Fibroblast of lung (primary cell): Measurements from ENCODE around the gene GJC3. TPM values are rescaled to one million over a fixed set of nuclear protein-coding genes. Genes with fewer than 3 reads are reported as not detected.

Source experiments
- DNase-seq, 2 donors: peaks; one replicate each; pipeline versions ENCODE4 v3.0.0 to v3.0.0-alpha.2; 2010; ENCODE audit warnings: low read depth in 2 of 2
- H2AFZ ChIP-seq: 2 replicates; pipeline ENCODE4 v1.5.1; 2012; ENCODE audit warnings: low read length, control low read depth, inconsistent platforms
- H3K27ac ChIP-seq: 2 replicates; pipeline ENCODE4 v1.5.1; 2011; ENCODE audit warnings: low read length, control low read depth; ENCODE audit not compliant: insufficient read depth
- H3K27me3 ChIP-seq: 2 replicates; pipeline ENCODE4 v1.5.1; 2011; ENCODE audit warnings: mild to moderate bottlenecking, low read length; ENCODE audit not compliant: control insufficient read depth, insufficient read depth
- H3K36me3 ChIP-seq: 2 replicates; pipeline ENCODE4 v1.5.1; 2011; ENCODE audit warnings: low read length; ENCODE audit not compliant: control insufficient read depth, insufficient read depth
- H3K4me1 ChIP-seq: 2 replicates; pipeline ENCODE4 v1.5.1; 2011; ENCODE audit warnings: low read length; ENCODE audit not compliant: control insufficient read depth, insufficient read depth; ENCODE audit errors: extremely low read depth
- H3K4me2 ChIP-seq: 2 replicates; pipeline ENCODE4 v1.5.1; 2011; ENCODE audit warnings: low read length, control low read depth; ENCODE audit not compliant: insufficient read depth; ENCODE audit errors: extremely low read depth
- H3K4me3 ChIP-seq, 4 experiments: fragments of 200-600 bp in 1 of 4; sonication (generic) in 1 of 4; replicated peaks in 1 of 4; 2 replicates each; pipeline ENCODE4 v1.5.1; 2011 to 2016; ENCODE audit warnings: low read length in 4 of 4, low read depth in 3 of 4, mild to moderate bottlenecking in 3 of 4, control low read depth in 2 of 4, inconsistent platforms in 1 of 4, mixed read lengths in 1 of 4; ENCODE audit not compliant: insufficient read depth in 1 of 4; ENCODE audit errors: control extremely low read depth in 1 of 4
- H3K79me2 ChIP-seq: 2 replicates; pipeline ENCODE4 v1.5.1; 2012; ENCODE audit warnings: mild to moderate bottlenecking, low read length, inconsistent platforms; ENCODE audit not compliant: control insufficient read depth, insufficient read depth
- H3K9ac ChIP-seq: 2 replicates; pipeline ENCODE4 v1.5.1; 2011; ENCODE audit warnings: mild to moderate bottlenecking, low read length, control low read depth; ENCODE audit not compliant: insufficient read depth
- H3K9me3 ChIP-seq: 2 replicates; pipeline ENCODE4 v1.5.1; 2012; ENCODE audit warnings: low read depth, low read length; ENCODE audit not compliant: control insufficient read depth, insufficient read depth
- H4K20me1 ChIP-seq: 2 replicates; pipeline ENCODE4 v1.5.1; 2011; ENCODE audit warnings: low read length; ENCODE audit not compliant: control insufficient read depth, insufficient read depth; ENCODE audit errors: extremely low read depth
- EZH2 ChIP-seq: IDR thresholded peaks from 2 replicates; pipeline ENCODE4 v1.5.1; 2012; ENCODE audit warnings: low read length, control low read depth, mild to moderate bottlenecking; ENCODE audit errors: missing control alignments
- polyA minus RNA-seq: library from RNA; depleted of rRNA, polyadenylated mRNA; stranded (reverse); fragments of >200 nt; gene quantifications from 2 replicates; pipeline ENCODE4 v1.2.3, GENCODE V29; 2011; ENCODE audit warnings: low replicate concordance
- polyA plus RNA-seq, 2 donors: library from polyadenylated mRNA; depleted of rRNA in 1 of 2; stranded (reverse) in 1 of 2; unstranded in 1 of 2; fragments of >200 nt; gene quantifications; 2 replicates each; pipeline ENCODE4 v1.2.1, GENCODE V29; 2011 to 2012; ENCODE audit warnings: missing spikeins in 1 of 2
- total RNA-seq: library from RNA; depleted of rRNA; stranded (reverse); fragments of >200 nt; gene quantifications from 2 replicates; pipeline ENCODE4 v1.2.1, GENCODE V29; 2014
- TF ChIP-seq, protein P1 (sequence below), 2 donors: IDR thresholded peaks in 1 of 2; conservative IDR thresholded peaks in 1 of 2; 1 replicate in 1 of 2; 2 replicates in 1 of 2; pipeline ENCODE4 v1.5.1; 2011 to 2012; ENCODE audit warnings: low read length in 2 of 2, control low read depth in 1 of 2, inconsistent platforms in 1 of 2, low read depth in 1 of 2, mild to moderate bottlenecking in 1 of 2

GJC3 gene, protein sequence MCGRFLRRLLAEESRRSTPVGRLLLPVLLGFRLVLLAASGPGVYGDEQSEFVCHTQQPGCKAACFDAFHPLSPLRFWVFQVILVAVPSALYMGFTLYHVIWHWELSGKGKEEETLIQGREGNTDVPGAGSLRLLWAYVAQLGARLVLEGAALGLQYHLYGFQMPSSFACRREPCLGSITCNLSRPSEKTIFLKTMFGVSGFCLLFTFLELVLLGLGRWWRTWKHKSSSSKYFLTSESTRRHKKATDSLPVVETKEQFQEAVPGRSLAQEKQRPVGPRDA
- total RNA-seq (not detected in 2 replicates), polyA plus RNA-seq (not detected in 2 replicates), polyA minus RNA-seq (not detected in 2 replicates)
- not detected in 2 replicates for polyA plus RNA-seq (2012)

DNA sequence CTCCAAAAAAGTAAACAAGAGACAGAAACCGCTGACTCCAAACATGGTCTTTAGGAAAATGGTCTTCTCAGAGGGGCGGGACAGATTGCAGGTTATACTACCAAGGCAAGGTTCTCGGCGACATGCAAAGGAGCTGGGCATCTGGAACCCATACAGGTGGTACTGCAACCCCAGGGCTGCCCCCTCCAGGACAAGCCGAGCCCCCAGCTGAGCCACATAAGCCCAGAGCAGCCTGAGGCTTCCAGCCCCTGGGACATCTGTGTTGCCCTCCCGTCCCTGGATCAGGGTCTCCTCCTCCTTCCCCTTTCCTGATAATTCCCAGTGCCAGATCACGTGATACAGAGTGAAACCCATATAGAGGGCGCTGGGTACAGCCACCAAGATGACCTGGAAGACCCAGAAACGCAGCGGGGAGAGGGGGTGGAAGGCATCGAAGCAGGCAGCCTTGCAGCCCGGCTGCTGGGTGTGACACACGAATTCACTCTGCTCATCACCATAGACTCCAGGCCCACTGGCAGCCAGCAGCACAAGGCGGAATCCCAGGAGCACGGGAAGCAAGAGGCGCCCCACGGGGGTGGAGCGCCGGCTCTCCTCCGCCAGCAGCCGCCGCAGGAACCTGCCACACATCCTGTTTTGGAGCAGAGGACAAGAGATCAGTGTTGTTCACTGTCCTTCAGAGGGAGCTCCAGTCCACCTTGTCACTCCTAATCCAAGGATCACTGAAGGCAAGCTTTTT is at the start of gene GJC3:
Gene GJC3, minus strand, starts transcription at position 627 of the 736 bp plus-strand sequence. Its CDS starts 0 bp downstream, at position 627.
- no peaks in the 10 kb centered on the region for H4K20me1 ChIP-seq
- H3K79me2 ChIP-seq, result no peaks in the 10 kb centered on the region
- no peaks in the 10 kb centered on the region for H3K9me3 ChIP-seq
- no peak within 1 kb of the TSS for H3K9ac ChIP-seq
- H3K4me1 ChIP-seq, result no peaks in the 10 kb centered on the region
- no peak within 1 kb of the TSS for H3K27ac ChIP-seq
- peaks cover 15% of the 10 kb centered on the region for H3K27me3 ChIP-seq
- TF ChIP-seq EZH2, result no peak
- TF ChIP-seq, protein P1, sequence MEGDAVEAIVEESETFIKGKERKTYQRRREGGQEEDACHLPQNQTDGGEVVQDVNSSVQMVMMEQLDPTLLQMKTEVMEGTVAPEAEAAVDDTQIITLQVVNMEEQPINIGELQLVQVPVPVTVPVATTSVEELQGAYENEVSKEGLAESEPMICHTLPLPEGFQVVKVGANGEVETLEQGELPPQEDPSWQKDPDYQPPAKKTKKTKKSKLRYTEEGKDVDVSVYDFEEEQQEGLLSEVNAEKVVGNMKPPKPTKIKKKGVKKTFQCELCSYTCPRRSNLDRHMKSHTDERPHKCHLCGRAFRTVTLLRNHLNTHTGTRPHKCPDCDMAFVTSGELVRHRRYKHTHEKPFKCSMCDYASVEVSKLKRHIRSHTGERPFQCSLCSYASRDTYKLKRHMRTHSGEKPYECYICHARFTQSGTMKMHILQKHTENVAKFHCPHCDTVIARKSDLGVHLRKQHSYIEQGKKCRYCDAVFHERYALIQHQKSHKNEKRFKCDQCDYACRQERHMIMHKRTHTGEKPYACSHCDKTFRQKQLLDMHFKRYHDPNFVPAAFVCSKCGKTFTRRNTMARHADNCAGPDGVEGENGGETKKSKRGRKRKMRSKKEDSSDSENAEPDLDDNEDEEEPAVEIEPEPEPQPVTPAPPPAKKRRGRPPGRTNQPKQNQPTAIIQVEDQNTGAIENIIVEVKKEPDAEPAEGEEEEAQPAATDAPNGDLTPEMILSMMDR (conservative IDR thresholded peaks at IDR 0.05 in 1 of 2, IDR thresholded peaks at IDR 0.05 in 1 of 2; ENCODE audit: low read depth in 1 of 2, low read length in 2 of 2), result peak in 1 of 2 donors; percentile 42
- peak within 1 kb of the TSS; percentile 64 for H3K4me2 ChIP-seq
- peak within 1 kb of the TSS; percentile 26 for H2AFZ ChIP-seq
- H3K4me3 ChIP-seq, result peak within 1 kb of the TSS in 1 of 4 experiments; percentile 15
- peak; percentile 45 to 47 for DNase-seq
- no peaks in the 10 kb centered on the region for H3K36me3 ChIP-seq

DNA sequence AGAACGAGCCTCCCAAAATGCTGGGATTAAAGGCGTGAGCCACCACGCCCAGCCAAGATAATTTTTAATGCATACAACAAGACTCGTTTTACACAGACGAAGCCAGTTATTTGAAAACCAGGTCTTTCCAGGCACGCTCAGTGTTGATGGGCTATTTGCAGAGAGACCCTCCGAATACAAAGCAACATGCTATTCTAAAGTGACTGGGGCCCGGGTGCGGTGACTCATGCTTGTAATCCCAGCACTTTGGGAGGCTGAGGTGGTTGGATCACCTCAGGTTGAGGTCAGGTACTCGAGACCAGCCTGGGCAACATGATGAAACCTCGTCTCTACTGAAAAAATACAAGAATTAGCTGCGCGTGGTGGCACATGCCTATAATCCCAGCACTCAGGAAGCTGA is 47.2 kb upstream of the GJC3 start:
- Histone ChIP-seq H2AFZ (no peak overlapping the region), H3K9me3 (no peaks in the 10 kb centered on the region), H4K20me1 (no peaks in the 10 kb centered on the region), H3K79me2 (no peaks in the 10 kb centered on the region), H3K27me3 (no peaks in the 10 kb centered on the region), H3K9ac (no peak overlapping the region), H3K4me2 (no peak overlapping the region), H3K27ac (no peak overlapping the region), H3K4me1 (no peaks in the 10 kb centered on the region), H3K4me3 (no peak overlapping the region), H3K36me3 (no peaks in the 10 kb centered on the region)
- DNase-seq, result no peak
- TF ChIP-seq EZH2, result no peak
- TF ChIP-seq, protein P1 (conservative IDR thresholded peaks at IDR 0.05 in 1 of 2, IDR thresholded peaks at IDR 0.05 in 1 of 2; ENCODE audit: low read depth in 1 of 2, low read length in 2 of 2), result no peak

DNA sequence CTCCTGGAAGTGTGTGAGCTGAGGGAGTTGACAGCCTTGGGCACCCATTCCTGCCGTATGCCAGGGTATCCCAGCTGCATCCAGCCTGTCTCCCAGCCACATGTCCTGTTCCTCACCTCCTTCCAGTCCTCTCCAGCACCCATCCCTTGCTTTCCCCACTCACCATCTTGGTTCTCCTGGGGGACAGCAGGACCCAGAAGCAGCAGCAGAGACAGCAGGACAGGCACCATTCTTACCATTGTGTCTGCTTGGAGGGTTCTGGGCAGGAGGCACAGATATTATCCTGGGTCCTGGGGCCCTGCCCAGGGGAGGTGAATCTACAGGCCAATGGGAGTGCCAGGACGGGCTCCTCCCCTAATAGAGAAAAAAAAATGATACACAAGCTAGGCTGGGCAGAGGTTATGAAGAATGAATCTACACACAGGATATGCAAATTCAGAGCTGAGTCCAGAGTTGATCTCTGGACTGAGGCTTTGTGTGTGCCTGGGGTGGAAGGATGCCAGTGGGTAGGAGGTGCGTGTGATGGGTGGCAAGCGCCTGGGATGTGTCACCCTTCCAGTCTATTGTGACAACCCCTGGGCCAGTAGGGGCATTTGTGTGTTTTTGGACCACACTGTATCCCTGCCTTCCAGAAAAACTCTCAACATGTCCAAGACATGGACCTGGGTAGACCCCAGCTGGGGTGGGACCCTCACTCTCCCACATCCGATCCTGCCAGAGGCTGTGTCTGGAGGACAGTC is 46.5 kb upstream of the GJC3 start, which contains the start of gene AZGP1:
Gene AZGP1, minus strand, starts transcription at position 250 of the 740 bp plus-strand sequence. Its CDS starts 11 bp downstream, at position 239.
- Histone ChIP-seq H3K9me3 (no peaks in the 10 kb centered on the region), H3K36me3 (no peaks in the 10 kb centered on the region), H3K9ac (no peak within 1 kb of the TSS), H3K79me2 (no peaks in the 10 kb centered on the region), H3K4me2 (no peak within 1 kb of the TSS), H3K27me3 (no peaks in the 10 kb centered on the region), H2AFZ (no peak within 1 kb of the TSS), H3K4me1 (no peaks in the 10 kb centered on the region), H3K27ac (no peak within 1 kb of the TSS), H4K20me1 (no peaks in the 10 kb centered on the region), H3K4me3 (no peak within 1 kb of the TSS)
- TF ChIP-seq, protein P1 (conservative IDR thresholded peaks at IDR 0.05 in 1 of 2, IDR thresholded peaks at IDR 0.05 in 1 of 2; ENCODE audit: low read depth in 1 of 2, low read length in 2 of 2), result no peak
- no peak for TF ChIP-seq EZH2
- peak in 1 of 2 donors; percentile 4 for DNase-seq
